ENCODE measurements around the gene NECAB3. TPM values are rescaled to one million over a fixed set of nuclear protein-coding genes. Genes with fewer than 3 reads are reported as not detected.

Gene NECAB3
- total and polyA plus RNA-seq, 2 of the 13 experiments (the other 11 are each of a cell fraction or from before 2014, with no cell fraction given), result 61.5 to 65.5 TPM

DNA sequence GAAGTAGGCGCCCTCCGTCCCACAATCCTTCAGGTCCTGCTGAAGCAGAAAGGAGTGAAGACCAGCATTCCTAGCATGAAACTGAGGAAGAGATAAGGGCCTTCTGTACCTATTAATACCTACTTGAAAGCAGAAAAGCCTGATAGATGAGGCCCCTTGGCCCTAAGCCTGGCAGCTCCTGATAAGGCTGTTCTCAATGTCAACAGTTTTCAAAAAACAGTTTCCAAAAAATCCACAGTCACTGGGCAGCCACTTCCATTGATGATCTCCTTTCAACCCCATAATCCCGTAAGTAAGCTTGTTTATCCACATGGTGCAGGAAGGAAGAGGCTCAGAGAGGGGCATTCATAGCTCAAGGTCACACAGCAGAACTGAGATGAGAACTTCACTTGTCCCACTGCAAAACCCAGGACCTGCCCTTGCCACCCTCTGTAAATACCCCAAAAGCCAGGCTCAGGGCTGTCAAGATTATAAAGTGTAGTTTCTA, 14.8 kb upstream of the NECAB3 start (continued):
- TF ChIP-seq, protein P1, sequence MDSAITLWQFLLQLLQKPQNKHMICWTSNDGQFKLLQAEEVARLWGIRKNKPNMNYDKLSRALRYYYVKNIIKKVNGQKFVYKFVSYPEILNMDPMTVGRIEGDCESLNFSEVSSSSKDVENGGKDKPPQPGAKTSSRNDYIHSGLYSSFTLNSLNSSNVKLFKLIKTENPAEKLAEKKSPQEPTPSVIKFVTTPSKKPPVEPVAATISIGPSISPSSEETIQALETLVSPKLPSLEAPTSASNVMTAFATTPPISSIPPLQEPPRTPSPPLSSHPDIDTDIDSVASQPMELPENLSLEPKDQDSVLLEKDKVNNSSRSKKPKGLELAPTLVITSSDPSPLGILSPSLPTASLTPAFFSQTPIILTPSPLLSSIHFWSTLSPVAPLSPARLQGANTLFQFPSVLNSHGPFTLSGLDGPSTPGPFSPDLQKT (CRISPR knock-in tag; IDR thresholded peaks at IDR 0.05; ENCODE audit: borderline replicate concordance), result no peak
- TF ChIP-seq CEBPG (CRISPR knock-in tag; IDR thresholded peaks at IDR 0.05), result no peak; the same call in 1 of the 2 replicates
- TF ChIP-seq GPN1 (CRISPR knock-in tag; IDR thresholded peaks at IDR 0.05; ENCODE audit: borderline replicate concordance), result no peak
- TF ChIP-seq, protein P2, sequence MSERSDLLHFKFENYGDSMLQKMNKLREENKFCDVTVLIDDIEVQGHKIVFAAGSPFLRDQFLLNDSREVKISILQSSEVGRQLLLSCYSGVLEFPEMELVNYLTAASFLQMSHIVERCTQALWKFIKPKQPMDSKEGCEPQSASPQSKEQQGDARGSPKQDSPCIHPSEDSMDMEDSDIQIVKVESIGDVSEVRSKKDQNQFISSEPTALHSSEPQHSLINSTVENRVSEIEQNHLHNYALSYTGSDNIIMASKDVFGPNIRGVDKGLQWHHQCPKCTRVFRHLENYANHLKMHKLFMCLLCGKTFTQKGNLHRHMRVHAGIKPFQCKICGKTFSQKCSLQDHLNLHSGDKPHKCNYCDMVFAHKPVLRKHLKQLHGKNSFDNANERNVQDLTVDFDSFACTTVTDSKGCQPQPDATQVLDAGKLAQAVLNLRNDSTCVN (CRISPR knock-in tag; IDR thresholded peaks at IDR 0.05; ENCODE audit: borderline replicate concordance), result no peak
- no peak for TF ChIP-seq MEIS1 (CRISPR knock-in tag; IDR thresholded peaks at IDR 0.05; ENCODE audit: borderline replicate concordance)
- TF ChIP-seq POLR2AphosphoS2 (IDR thresholded peaks at IDR 0.05; ENCODE audit: low read depth, low read length), result no peak
- TF ChIP-seq DNMT1 (CRISPR knock-in tag; IDR thresholded peaks at IDR 0.05), result no peak
- no peak for TF ChIP-seq ERF (CRISPR knock-in tag; IDR thresholded peaks at IDR 0.05)
- no peak for TF ChIP-seq WIZ (CRISPR knock-in tag; IDR thresholded peaks at IDR 0.05)
- TF ChIP-seq ETV5 (CRISPR knock-in tag; IDR thresholded peaks at IDR 0.05; ENCODE audit: borderline replicate concordance), result peak; percentile 65
- TF ChIP-seq ZNF256 (CRISPR knock-in tag; conservative IDR thresholded peaks at IDR 0.05), result no peak
- TF ChIP-seq CBFB (CRISPR knock-in tag; IDR thresholded peaks at IDR 0.05), result peak; percentile 49; the same call in 1 of the 2 replicates
- no peak for TF ChIP-seq MBD4 (IDR thresholded peaks at IDR 0.05; ENCODE audit: borderline replicate concordance, low read length)
- TF ChIP-seq, protein P3, sequence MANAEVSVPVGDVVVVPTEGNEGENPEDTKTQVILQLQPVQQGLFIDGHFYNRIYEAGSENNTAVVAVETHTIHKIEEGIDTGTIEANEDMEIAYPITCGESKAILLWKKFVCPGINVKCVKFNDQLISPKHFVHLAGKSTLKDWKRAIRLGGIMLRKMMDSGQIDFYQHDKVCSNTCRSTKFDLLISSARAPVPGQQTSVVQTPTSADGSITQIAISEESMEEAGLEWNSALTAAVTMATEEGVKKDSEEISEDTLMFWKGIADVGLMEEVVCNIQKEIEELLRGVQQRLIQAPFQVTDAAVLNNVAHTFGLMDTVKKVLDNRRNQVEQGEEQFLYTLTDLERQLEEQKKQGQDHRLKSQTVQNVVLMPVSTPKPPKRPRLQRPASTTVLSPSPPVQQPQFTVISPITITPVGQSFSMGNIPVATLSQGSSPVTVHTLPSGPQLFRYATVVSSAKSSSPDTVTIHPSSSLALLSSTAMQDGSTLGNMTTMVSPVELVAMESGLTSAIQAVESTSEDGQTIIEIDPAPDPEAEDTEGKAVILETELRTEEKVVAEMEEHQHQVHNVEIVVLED (CRISPR knock-in tag; IDR thresholded peaks at IDR 0.05; ENCODE audit: borderline replicate concordance), result no peak
- no peak for TF ChIP-seq KMT2B (CRISPR knock-in tag; IDR thresholded peaks at IDR 0.05)
- no peak for TF ChIP-seq ZBTB8A (CRISPR knock-in tag; IDR thresholded peaks at IDR 0.05; ENCODE audit: borderline replicate concordance, low read depth)
- TF ChIP-seq, protein P4, sequence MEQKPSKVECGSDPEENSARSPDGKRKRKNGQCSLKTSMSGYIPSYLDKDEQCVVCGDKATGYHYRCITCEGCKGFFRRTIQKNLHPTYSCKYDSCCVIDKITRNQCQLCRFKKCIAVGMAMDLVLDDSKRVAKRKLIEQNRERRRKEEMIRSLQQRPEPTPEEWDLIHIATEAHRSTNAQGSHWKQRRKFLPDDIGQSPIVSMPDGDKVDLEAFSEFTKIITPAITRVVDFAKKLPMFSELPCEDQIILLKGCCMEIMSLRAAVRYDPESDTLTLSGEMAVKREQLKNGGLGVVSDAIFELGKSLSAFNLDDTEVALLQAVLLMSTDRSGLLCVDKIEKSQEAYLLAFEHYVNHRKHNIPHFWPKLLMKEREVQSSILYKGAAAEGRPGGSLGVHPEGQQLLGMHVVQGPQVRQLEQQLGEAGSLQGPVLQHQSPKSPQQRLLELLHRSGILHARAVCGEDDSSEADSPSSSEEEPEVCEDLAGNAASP (CRISPR knock-in tag; IDR thresholded peaks at IDR 0.05; ENCODE audit: borderline replicate concordance), result peak; percentile 60
- TF ChIP-seq ZNF776 (CRISPR knock-in tag; IDR thresholded peaks at IDR 0.05), result no peak
- TF ChIP-seq, protein P5, sequence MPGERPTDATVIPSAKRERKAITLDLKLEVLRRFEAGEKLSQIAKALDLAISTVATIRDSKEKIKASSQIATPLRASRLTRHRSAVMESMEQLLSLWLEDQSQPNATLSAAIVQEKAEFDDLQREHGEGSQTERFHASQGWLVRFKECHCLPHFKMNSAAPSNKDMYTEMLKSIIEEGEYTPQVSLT (CRISPR knock-in tag; IDR thresholded peaks at IDR 0.05; ENCODE audit: borderline replicate concordance, low read depth), result no peak
- TF ChIP-seq, protein P6, sequence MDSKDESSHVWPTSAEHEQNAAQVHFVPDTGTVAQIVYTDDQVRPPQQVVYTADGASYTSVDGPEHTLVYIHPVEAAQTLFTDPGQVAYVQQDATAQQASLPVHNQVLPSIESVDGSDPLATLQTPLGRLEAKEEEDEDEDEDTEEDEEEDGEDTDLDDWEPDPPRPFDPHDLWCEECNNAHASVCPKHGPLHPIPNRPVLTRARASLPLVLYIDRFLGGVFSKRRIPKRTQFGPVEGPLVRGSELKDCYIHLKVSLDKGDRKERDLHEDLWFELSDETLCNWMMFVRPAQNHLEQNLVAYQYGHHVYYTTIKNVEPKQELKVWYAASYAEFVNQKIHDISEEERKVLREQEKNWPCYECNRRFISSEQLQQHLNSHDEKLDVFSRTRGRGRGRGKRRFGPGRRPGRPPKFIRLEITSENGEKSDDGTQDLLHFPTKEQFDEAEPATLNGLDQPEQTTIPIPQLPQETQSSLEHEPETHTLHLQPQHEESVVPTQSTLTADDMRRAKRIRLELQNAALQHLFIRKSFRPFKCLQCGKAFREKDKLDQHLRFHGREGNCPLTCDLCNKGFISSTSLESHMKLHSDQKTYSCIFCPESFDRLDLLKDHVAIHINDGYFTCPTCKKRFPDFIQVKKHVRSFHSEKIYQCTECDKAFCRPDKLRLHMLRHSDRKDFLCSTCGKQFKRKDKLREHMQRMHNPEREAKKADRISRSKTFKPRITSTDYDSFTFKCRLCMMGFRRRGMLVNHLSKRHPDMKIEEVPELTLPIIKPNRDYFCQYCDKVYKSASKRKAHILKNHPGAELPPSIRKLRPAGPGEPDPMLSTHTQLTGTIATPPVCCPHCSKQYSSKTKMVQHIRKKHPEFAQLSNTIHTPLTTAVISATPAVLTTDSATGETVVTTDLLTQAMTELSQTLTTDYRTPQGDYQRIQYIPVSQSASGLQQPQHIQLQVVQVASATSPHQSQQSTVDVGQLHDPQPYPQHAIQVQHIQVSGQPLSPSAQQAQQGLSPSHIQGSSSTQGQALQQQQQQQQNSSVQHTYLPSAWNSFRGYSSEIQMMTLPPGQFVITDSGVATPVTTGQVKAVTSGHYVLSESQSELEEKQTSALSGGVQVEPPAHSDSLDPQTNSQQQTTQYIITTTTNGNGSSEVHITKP (CRISPR knock-in tag; IDR thresholded peaks at IDR 0.05; ENCODE audit: low read depth), result peak; percentile 9; the same call in 1 of the 2 replicates
